Activated CD8-positive, alpha-beta memory T cell treated with anti-CD3 and anti-CD28 coated beads, Interleukin-2, amount 50 U/mL, for 48 hours (primary cell): Measurements from ENCODE around the gene CPNE2.
A peak's percentile ranks its signal among the peaks of the same experiment; 100 is the strongest.
"Not testable (repeated sequence)": the region's sequence is repeated elsewhere in the genome, so short reads cannot be mapped to it uniquely, and the experiment has no call there.

Experiments
- DNase-seq: peaks from one replicate; pipeline ENCODE4 v3.0.0-alpha.2; 2020

The CPNE2 gene

GRCh38 chr16:57091975-57092785 lies at the start of gene CPNE2:
Gene CPNE2, plus strand, starts transcription at chr16:57092583. Its CDS starts 18,160 bp downstream, at chr16:57110743.
- DNase-seq: peak; percentile 65

GRCh38 chr16:57043248-57043647 lies 49.1 kb upstream of the CPNE2 start:
- DNase-seq: no peak

GRCh38 chr16:57044931-57045693 lies 47.3 kb upstream of the CPNE2 start:
- DNase-seq: no peak

GRCh38 chr16:57045694-57046381 lies 46.5 kb upstream of the CPNE2 start:
- DNase-seq: no peak

GRCh38 chr16:57048095-57048494 lies 44.3 kb upstream of the CPNE2 start:
- DNase-seq: no peak

GRCh38 chr16:57049678-57050077 lies 42.7 kb upstream of the CPNE2 start:
- no peak for DNase-seq

GRCh38 chr16:57051696-57052228 lies 40.6 kb upstream of the CPNE2 start:
- no peak for DNase-seq

- no peak for DNase-seq
Measured at GRCh38 chr16:57053206-57053605, 39.2 kb upstream of the CPNE2 start.

- no peak for DNase-seq
Measured at GRCh38 chr16:57054338-57054737, 38.0 kb upstream of the CPNE2 start.

- DNase-seq: no peak
Measured at GRCh38 chr16:57054771-57055170, 37.6 kb upstream of the CPNE2 start.

- no peak for DNase-seq
Measured at GRCh38 chr16:57055671-57056070, 36.7 kb upstream of the CPNE2 start.

GRCh38 chr16:57058291-57058861 lies 34.0 kb upstream of the CPNE2 start:
- no peak for DNase-seq

- no peak for DNase-seq
Measured at GRCh38 chr16:57060323-57061083, 31.9 kb upstream of the CPNE2 start.

- DNase-seq: no peak
Measured at GRCh38 chr16:57061084-57061905, 31.1 kb upstream of the CPNE2 start.

- no peak for DNase-seq
Measured at GRCh38 chr16:57062329-57062728, 30.1 kb upstream of the CPNE2 start.

- DNase-seq: not testable (repeated sequence)
Measured at GRCh38 chr16:57063189-57063588, 29.2 kb upstream of the CPNE2 start.

- no peak for DNase-seq
Measured at GRCh38 chr16:57064995-57065394, 27.4 kb upstream of the CPNE2 start.

GRCh38 chr16:57066625-57067024 lies 25.8 kb upstream of the CPNE2 start:
- no peak for DNase-seq

- no peak for DNase-seq
Measured at GRCh38 chr16:57067347-57067746, 25.0 kb upstream of the CPNE2 start.

GRCh38 chr16:57069053-57069452 lies 23.3 kb upstream of the CPNE2 start:
- no peak for DNase-seq
